CD14-positive monocyte (primary cell): ENCODE results near the gene CCBE1. TPM values are rescaled to one million over a fixed set of nuclear protein-coding genes. Genes with fewer than 3 reads are reported as not detected.

Source experiments
- DNase-seq, 3 donors: peaks; one replicate each; pipeline ENCODE4 v3.0.0-alpha.2; 2011 to 2022
- H2AFZ ChIP-seq: 2 replicates; pipeline ENCODE4 v1.6.0; 2012; ENCODE audit warnings: mild to moderate bottlenecking, low read depth, low read length, inconsistent platforms; ENCODE audit not compliant: insufficient read depth, poor library complexity, severe bottlenecking
- H3K27ac ChIP-seq, 2 donors: 1 replicate in 1 of 2; 2 replicates in 1 of 2; pipeline ENCODE4 v1.5.1; 2012 to 2013; ENCODE audit warnings: low read length in 2 of 2, control low read depth in 1 of 2, inconsistent platforms in 1 of 2, low read depth in 1 of 2, mild to moderate bottlenecking in 1 of 2
- H3K27me3 ChIP-seq, 2 donors: one replicate each; pipeline versions ENCODE4 v1.6.0 to v1.6.1; 2011 to 2013; ENCODE audit warnings: low read length in 2 of 2; ENCODE audit not compliant: control insufficient read depth in 2 of 2, insufficient read depth in 2 of 2
- H3K36me3 ChIP-seq, 2 donors: replicated peaks in 1 of 2; 1 replicate in 1 of 2; 2 replicates in 1 of 2; pipeline versions ENCODE4 v1.5.1 to v1.6.1; 2012 to 2013; ENCODE audit warnings: low read length in 2 of 2, control low read depth in 1 of 2, inconsistent platforms in 1 of 2, mild to moderate bottlenecking in 1 of 2; ENCODE audit not compliant: insufficient read depth in 2 of 2, control insufficient read depth in 1 of 2
- H3K4me1 ChIP-seq, 2 donors: 1 replicate in 1 of 2; 2 replicates in 1 of 2; pipeline versions ENCODE4 v1.5.1 to v1.6.1; 2012 to 2013; ENCODE audit warnings: low read length in 2 of 2, control low read depth in 1 of 2, inconsistent platforms in 1 of 2, mild to moderate bottlenecking in 1 of 2, moderate library complexity in 1 of 2; ENCODE audit not compliant: insufficient read depth in 2 of 2, control insufficient read depth in 1 of 2
- H3K4me2 ChIP-seq: replicated peaks from 2 replicates; pipeline ENCODE3; 2012; ENCODE audit warnings: low read length, moderate library complexity, mild to moderate bottlenecking; ENCODE audit not compliant: poor library complexity, severe bottlenecking; ENCODE audit errors: extremely low read depth
- H3K4me3 ChIP-seq, 3 experiments: fragments of 200-600 bp in 1 of 3; sonication (generic) in 1 of 3; replicated peaks in 1 of 3; 1 replicate in 2 of 3; 2 replicates in 1 of 3; pipeline ENCODE4 v1.5.1; 2011 to 2013; ENCODE audit warnings: low read length in 3 of 3, mild to moderate bottlenecking in 3 of 3, control low read depth in 2 of 3, low read depth in 2 of 3, inconsistent platforms in 1 of 3, moderate library complexity in 1 of 3
- H3K79me2 ChIP-seq: 2 replicates; pipeline ENCODE4 v1.6.0; 2012; ENCODE audit warnings: mild to moderate bottlenecking, control low read depth, inconsistent platforms, low read length, moderate library complexity; ENCODE audit not compliant: insufficient read depth
- H3K9ac ChIP-seq: 2 replicates; pipeline ENCODE4 v1.6.0; 2017; ENCODE audit warnings: low read length, mild to moderate bottlenecking; ENCODE audit not compliant: insufficient read depth, poor library complexity, severe bottlenecking
- H3K9me3 ChIP-seq, 2 donors: replicated peaks in 1 of 2; 1 replicate in 1 of 2; 2 replicates in 1 of 2; pipeline versions ENCODE4 v1.5.1 to v1.6.1; 2012 to 2013; ENCODE audit warnings: low read length in 2 of 2, control low read depth in 1 of 2; ENCODE audit not compliant: control insufficient read depth in 1 of 2, insufficient read depth in 1 of 2
- H4K20me1 ChIP-seq: 2 replicates; pipeline ENCODE4 v1.6.0; 2012; ENCODE audit warnings: mild to moderate bottlenecking, low read length, control low read depth, moderate library complexity; ENCODE audit not compliant: insufficient read depth
- H3K27ac Mint-ChIP-seq, 7 donors: one replicate each; pipeline ENCODE4 v1.8.0; 2020; ENCODE audit warnings: mild to moderate bottlenecking in 7 of 7, mixed read lengths in 7 of 7, moderate library complexity in 6 of 7, inconsistent platforms in 2 of 7
- H3K27me3 Mint-ChIP-seq, 3 donors: one replicate each; pipeline ENCODE4 v1.8.0; 2021 to 2022; ENCODE audit warnings: low read depth in 3 of 3, mild to moderate bottlenecking in 3 of 3, mixed read lengths in 3 of 3, moderate library complexity in 3 of 3, inconsistent platforms in 1 of 3
- H3K36me3 Mint-ChIP-seq, 2 donors: one replicate each; pipeline ENCODE4 v1.8.0; 2020; ENCODE audit warnings: mixed read lengths in 2 of 2, inconsistent platforms in 1 of 2, mild to moderate bottlenecking in 1 of 2
- H3K4me1 Mint-ChIP-seq: one replicate; pipeline ENCODE4 v1.8.0; 2020; ENCODE audit warnings: mild to moderate bottlenecking, mixed read lengths
- H3K4me3 Mint-ChIP-seq, 2 donors: one replicate each; pipeline ENCODE4 v1.8.0; 2020; ENCODE audit warnings: mild to moderate bottlenecking in 2 of 2, mixed read lengths in 2 of 2, moderate library complexity in 1 of 2
- H3K9me3 Mint-ChIP-seq, 7 donors: one replicate each; pipeline ENCODE4 v1.8.0; 2020 to 2022; ENCODE audit warnings: mixed read lengths in 7 of 7, mild to moderate bottlenecking in 6 of 7, moderate library complexity in 6 of 7, inconsistent platforms in 2 of 7
- CTCF ChIP-seq: fragments of 200-600 bp; IDR thresholded peaks from one replicate; pipeline ENCODE4 v1.8.0; 2022; ENCODE audit warnings: antibody characterized with exemption, mild to moderate bottlenecking
- WGBS: methylation state at CpG from one replicate; pipeline ENCODE4 v1.1.5; 2013; ENCODE audit warnings: missing lambda C conversion rate; ENCODE audit not compliant: insufficient coverage; 5-methylcytosine and 5-hydroxymethylcytosine counted together
- intact Hi-C, 2 donors: fragments of 100-400 bp; cut with micrococcal nuclease; formaldehyde crosslinking; loops; one replicate each; pipeline versions ENCODE4 v1.15.0 to v1.15.1; 2023
- polyA plus RNA-seq, 3 donors: library from polyadenylated mRNA; depleted of rRNA in 1 of 3; unstranded in 2 of 3; stranded (reverse) in 1 of 3; fragments of 300-500 nt in 2 of 3; fragments of >200 nt in 1 of 3; fragmentation: Illumina TruSeq in 2 of 3; gene quantifications; 1 replicate in 2 of 3; 2 replicates in 1 of 3; pipeline ENCODE4 v1.2.3, GENCODE V29; 2012 to 2021

CCBE1 gene
- polyA plus RNA-seq, 3 donors, result not detected

- Histone ChIP-seq H3K79me2 (no peaks in the 10 kb centered on the region), H3K27ac (no peak overlapping the region), H2AFZ (no peak overlapping the region), H4K20me1 (no peaks in the 10 kb centered on the region), H3K27me3 (peaks cover 0 to 2% of the 10 kb centered on the region in 2 donors), H3K4me3 (no peak overlapping the region), H3K4me2 (no peak overlapping the region), H3K9me3 (no peaks in the 10 kb centered on the region), H3K9ac (no peak overlapping the region), H3K4me1 (no peaks in the 10 kb centered on the region), H3K36me3 (no peaks in the 10 kb centered on the region)
- H3K4me1 Mint-ChIP-seq, result no peaks in the 10 kb centered on the region
- no peaks in the 10 kb centered on the region for H3K36me3 Mint-ChIP-seq
- no peak overlapping the region for H3K4me3 Mint-ChIP-seq
- DNase-seq, result no peak
- intact Hi-C loops, result no loop called here
- H3K27ac Mint-ChIP-seq, result no peak overlapping the region
- peaks cover 0 to 4% (median 2%) of the 10 kb centered on the region in 7 donors for H3K9me3 Mint-ChIP-seq
- no peak for TF ChIP-seq CTCF
- peaks cover 5 to 9% (median 6%) of the 10 kb centered on the region in 3 donors for H3K27me3 Mint-ChIP-seq
- 100% methylated on average over 1 of the region's 4 CpGs for WGBS
Measured at GRCh38 chr18:59419386-59419785, 277.8 kb downstream of the CCBE1 start.

- Histone ChIP-seq H3K4me2 (no peak overlapping the region), H3K27me3 (peaks cover 2% of the 10 kb centered on the region in 2 donors), H3K9me3 (no peaks in the 10 kb centered on the region), H3K27ac (no peak overlapping the region), H3K4me3 (no peak overlapping the region), H4K20me1 (no peaks in the 10 kb centered on the region), H3K4me1 (no peaks in the 10 kb centered on the region), H2AFZ (no peak overlapping the region), H3K36me3 (no peaks in the 10 kb centered on the region), H3K79me2 (no peaks in the 10 kb centered on the region), H3K9ac (no peak overlapping the region)
- H3K36me3 Mint-ChIP-seq, result no peaks in the 10 kb centered on the region
- H3K27ac Mint-ChIP-seq, result no peak overlapping the region
- TF ChIP-seq CTCF, result no peak
- no peak overlapping the region for H3K4me3 Mint-ChIP-seq
- H3K27me3 Mint-ChIP-seq, result peaks cover 3 to 17% (median 7%) of the 10 kb centered on the region in 3 donors
- H3K4me1 Mint-ChIP-seq, result no peaks in the 10 kb centered on the region
- WGBS, result no CpG with 5 or more reads among the region's 1 CpG
- no peak for DNase-seq
- intact Hi-C loops, result no loop called here
- H3K9me3 Mint-ChIP-seq, result peaks cover 0 to 4% (median 2%) of the 10 kb centered on the region in 7 donors
Measured at GRCh38 chr18:59416818-59417217, 280.4 kb downstream of the CCBE1 start.
